ENCODE data around the gene MED27. TPM values are rescaled to one million over a fixed set of nuclear protein-coding genes. Genes with fewer than 3 reads are reported as not detected.

Gene MED27
- total RNA-seq, 2 donors from 2014 or later: 35.4 to 41.9 TPM

DNA sequence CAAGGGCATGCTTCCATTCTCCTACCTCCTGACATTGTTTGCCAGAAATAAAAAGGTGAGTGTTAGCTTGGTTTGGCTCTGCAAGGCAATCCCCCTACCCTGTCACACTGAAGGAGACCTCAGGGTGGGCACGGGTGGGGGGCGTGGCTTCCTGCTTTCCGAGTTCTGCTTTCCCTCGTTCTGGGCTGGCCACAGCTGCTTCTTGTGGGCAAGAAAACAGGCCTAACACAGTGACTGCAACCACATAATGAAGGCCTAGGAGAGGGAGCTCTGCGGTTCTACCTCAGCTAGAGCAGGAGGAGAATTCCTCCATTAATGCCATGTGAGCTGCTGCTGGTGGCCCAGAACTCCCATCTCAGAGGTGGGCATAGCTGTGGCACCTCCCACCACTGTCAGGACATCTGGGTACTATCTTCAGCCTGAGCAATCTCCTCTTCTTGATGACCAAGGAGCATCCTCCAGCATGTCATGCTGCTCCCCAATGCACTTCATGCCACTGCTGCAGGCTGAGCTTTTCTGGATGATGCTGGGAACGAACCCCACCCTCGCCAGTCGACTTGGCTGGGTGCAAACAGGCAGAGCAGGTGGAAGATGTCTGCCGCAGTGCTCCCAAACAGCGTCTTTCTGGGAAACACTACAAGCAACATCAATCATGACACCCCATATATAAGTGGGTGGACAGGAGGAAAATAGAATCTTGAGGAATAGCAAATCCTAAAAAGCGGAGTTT lies 200.3 kb downstream of the MED27 start:
- ATAC-seq (no peak), DNase-seq (ENCODE audit: low spot score) (peak; percentile 18)
- Mint-ChIP-seq H3K9me3 (no peaks in the 10 kb centered on the region), H3K4me3 (no peak overlapping the region), H3K36me3 (no peaks in the 10 kb centered on the region), H3K27ac (no peak overlapping the region), H3K27me3 (no peaks in the 10 kb centered on the region), H3K4me1 (ENCODE audit: low read depth in 2 of 2) (peaks cover 13 to 15% of the 10 kb centered on the region in 2 donors)

DNA sequence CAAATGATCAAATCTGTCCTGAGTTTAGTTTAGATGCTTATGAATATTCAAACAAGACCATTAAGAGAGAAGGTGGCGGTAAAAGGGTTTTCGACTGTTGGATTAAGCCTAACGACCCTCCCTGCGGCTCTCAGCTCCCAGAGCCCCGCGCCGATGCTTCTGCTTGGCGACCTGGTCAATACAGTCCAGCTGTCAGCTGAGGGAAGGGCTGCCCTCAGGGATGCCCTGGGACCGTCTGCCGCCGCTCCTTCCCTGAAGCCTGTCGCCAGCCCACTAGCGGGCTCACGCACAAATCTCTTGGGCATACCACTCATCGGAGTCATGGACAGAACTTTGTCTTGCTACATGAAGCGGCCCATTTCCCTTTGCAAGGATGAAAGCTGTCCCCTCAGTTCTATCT lies 203.2 kb downstream of the MED27 start:
- no peak overlapping the region for H3K4me3 Mint-ChIP-seq
- H3K27ac Mint-ChIP-seq: no peak overlapping the region
- DNase-seq (ENCODE audit: low spot score) (peak; percentile 49), ATAC-seq (no peak)
- H3K36me3 Mint-ChIP-seq: no peaks in the 10 kb centered on the region
- no peaks in the 10 kb centered on the region for H3K27me3 Mint-ChIP-seq
- H3K4me1 Mint-ChIP-seq (ENCODE audit: low read depth in 2 of 2): peaks cover 13 to 15% of the 10 kb centered on the region in 2 donors
- H3K9me3 Mint-ChIP-seq: no peaks in the 10 kb centered on the region

- no peaks in the 10 kb centered on the region for H3K27me3 Mint-ChIP-seq
- ATAC-seq (peak; percentile 36 to 76), DNase-seq (ENCODE audit: low spot score) (peak; percentile 44)
- H3K9me3 Mint-ChIP-seq: no peaks in the 10 kb centered on the region
- no peak overlapping the region for H3K4me3 Mint-ChIP-seq
- H3K36me3 Mint-ChIP-seq: no peaks in the 10 kb centered on the region
- H3K4me1 Mint-ChIP-seq (ENCODE audit: low read depth in 2 of 2): peaks cover 13 to 15% of the 10 kb centered on the region in 2 donors
- H3K27ac Mint-ChIP-seq: no peak overlapping the region
Observed at GRCh38 chr9:131875828-131876485, 203.7 kb downstream of the MED27 start.

GRCh38 chr9:131874916-131875670 lies 204.6 kb downstream of the MED27 start:
- ATAC-seq: no peak
- Mint-ChIP-seq H3K36me3 (no peaks in the 10 kb centered on the region), H3K27me3 (no peaks in the 10 kb centered on the region), H3K27ac (no peak overlapping the region), H3K4me1 (ENCODE audit: low read depth in 2 of 2) (peaks cover 13 to 15% of the 10 kb centered on the region in 2 donors), H3K4me3 (no peak overlapping the region), H3K9me3 (no peaks in the 10 kb centered on the region)
- no peak for DNase-seq (ENCODE audit: low spot score)

- peaks cover 13 to 15% of the 10 kb centered on the region in 2 donors for H3K4me1 Mint-ChIP-seq (ENCODE audit: low read depth in 2 of 2)
- no peaks in the 10 kb centered on the region for H3K27me3 Mint-ChIP-seq
- no peak for DNase-seq (ENCODE audit: low spot score)
- no peak for ATAC-seq
- no peak overlapping the region for H3K27ac Mint-ChIP-seq
- no peaks in the 10 kb centered on the region for H3K9me3 Mint-ChIP-seq
- H3K36me3 Mint-ChIP-seq: no peaks in the 10 kb centered on the region
- no peak overlapping the region for H3K4me3 Mint-ChIP-seq
Observed at GRCh38 chr9:131874447-131874846, 205.2 kb downstream of the MED27 start.

GRCh38 chr9:131873891-131874440 lies 205.7 kb downstream of the MED27 start:
- ATAC-seq (no peak), DNase-seq (ENCODE audit: low spot score) (no peak)
- no peak overlapping the region for H3K27ac Mint-ChIP-seq
- H3K27me3 Mint-ChIP-seq: no peaks in the 10 kb centered on the region
- peaks cover 13 to 15% of the 10 kb centered on the region in 2 donors for H3K4me1 Mint-ChIP-seq (ENCODE audit: low read depth in 2 of 2)
- H3K36me3 Mint-ChIP-seq: no peaks in the 10 kb centered on the region
- H3K4me3 Mint-ChIP-seq: no peak overlapping the region
- no peaks in the 10 kb centered on the region for H3K9me3 Mint-ChIP-seq

DNA sequence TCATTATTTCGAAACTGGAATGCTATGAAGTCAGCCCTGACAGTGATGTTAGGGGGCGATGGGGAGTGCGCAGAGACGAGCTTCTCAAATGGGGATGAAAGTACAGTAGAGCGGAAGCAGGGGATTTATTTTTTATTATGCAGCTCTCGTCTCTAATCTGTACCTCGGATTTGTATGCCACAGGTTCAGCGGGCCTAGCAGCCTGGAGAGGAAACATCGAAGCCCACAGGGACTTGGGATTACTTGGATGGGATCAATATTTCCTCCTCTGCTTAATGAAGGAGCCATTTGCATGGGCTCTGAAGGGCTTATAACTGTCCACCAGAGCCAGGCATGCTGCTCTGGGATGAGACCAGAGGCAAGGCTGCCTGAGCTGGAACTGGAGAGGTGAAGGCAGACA lies 206.3 kb downstream of the MED27 start:
- DNase-seq (ENCODE audit: low spot score): no peak
- Mint-ChIP-seq H3K27ac (no peak overlapping the region), H3K4me1 (ENCODE audit: low read depth in 2 of 2) (peaks cover 13 to 15% of the 10 kb centered on the region in 2 donors), H3K27me3 (no peaks in the 10 kb centered on the region), H3K36me3 (no peaks in the 10 kb centered on the region), H3K4me3 (no peak overlapping the region), H3K9me3 (no peaks in the 10 kb centered on the region)
- ATAC-seq: no peak

- H3K4me3 Mint-ChIP-seq: no peak overlapping the region
- no peak for ATAC-seq
Observed at GRCh38 chr9:131872702-131873101, 207.0 kb downstream of the MED27 start.

GRCh38 chr9:131872006-131872405 lies 207.7 kb downstream of the MED27 start:
- no peak overlapping the region for H3K27ac Mint-ChIP-seq
- ATAC-seq (no peak), DNase-seq (ENCODE audit: low spot score) (no peak)
- H3K27me3 Mint-ChIP-seq: no peaks in the 10 kb centered on the region
- H3K36me3 Mint-ChIP-seq: no peaks in the 10 kb centered on the region
- no peak overlapping the region for H3K4me3 Mint-ChIP-seq
- H3K4me1 Mint-ChIP-seq (ENCODE audit: low read depth in 2 of 2): peaks cover 11 to 13% of the 10 kb centered on the region in 2 donors
- H3K9me3 Mint-ChIP-seq: no peaks in the 10 kb centered on the region

More at GRCh38 chr9:131872702-131873101, 207.0 kb downstream of the MED27 start:
- no peak for DNase-seq (ENCODE audit: low spot score)
- Mint-ChIP-seq H3K27me3 (no peaks in the 10 kb centered on the region), H3K36me3 (no peaks in the 10 kb centered on the region), H3K4me1 (ENCODE audit: low read depth in 2 of 2) (peaks cover 13 to 15% of the 10 kb centered on the region in 2 donors), H3K27ac (no peak overlapping the region), H3K9me3 (no peaks in the 10 kb centered on the region)

DNA sequence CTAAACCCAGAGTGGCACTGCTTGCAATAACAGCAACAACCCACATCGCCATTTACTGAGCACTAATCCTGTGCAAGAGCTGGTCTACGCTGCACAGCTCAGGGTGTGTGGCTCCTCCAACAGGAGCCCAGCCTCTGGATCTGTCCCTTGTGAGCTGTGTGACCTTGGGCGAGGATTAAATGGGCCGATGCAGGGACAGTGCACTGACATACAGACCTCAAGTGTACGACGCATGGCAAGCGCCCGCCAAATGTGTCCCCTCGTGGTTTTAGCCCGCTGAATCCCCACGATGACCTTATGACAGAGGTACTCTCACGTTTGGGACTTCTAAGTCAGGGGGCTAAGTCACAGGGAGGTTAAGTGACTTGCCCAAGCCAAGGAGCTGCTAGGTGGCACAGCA lies 209.5 kb downstream of the MED27 start:
- H3K27ac Mint-ChIP-seq: no peak overlapping the region
- H3K27me3 Mint-ChIP-seq: no peaks in the 10 kb centered on the region
- no peaks in the 10 kb centered on the region for H3K36me3 Mint-ChIP-seq
- H3K4me3 Mint-ChIP-seq: no peak overlapping the region
- no peaks in the 10 kb centered on the region for H3K4me1 Mint-ChIP-seq (ENCODE audit: low read depth in 2 of 2)
- no peaks in the 10 kb centered on the region for H3K9me3 Mint-ChIP-seq
- DNase-seq (ENCODE audit: low spot score) (no peak), ATAC-seq (peak in 1 of 2 donors; percentile 24)

DNA sequence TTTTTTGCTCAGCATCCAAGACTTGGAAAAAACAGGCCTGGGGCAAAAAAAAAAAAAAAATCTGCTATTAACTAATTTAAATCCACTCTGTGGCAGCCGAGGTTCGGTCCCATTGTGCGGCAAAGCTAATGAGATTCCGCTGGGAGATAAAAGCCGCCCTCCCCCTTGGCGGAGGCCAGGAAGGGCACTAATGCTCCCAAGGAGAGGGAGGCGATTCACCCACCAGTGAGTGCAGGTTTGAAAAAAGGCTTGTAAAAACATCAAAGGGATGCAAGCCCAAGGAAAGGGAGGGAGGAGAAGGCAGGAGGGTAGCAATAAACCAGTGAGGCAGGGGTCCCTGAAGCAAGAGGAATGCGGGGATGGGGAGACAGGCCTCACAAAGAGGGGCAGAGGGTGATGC lies 210.3 kb downstream of the MED27 start:
- Mint-ChIP-seq H3K4me3 (no peak overlapping the region), H3K36me3 (no peaks in the 10 kb centered on the region), H3K4me1 (ENCODE audit: low read depth in 2 of 2) (no peaks in the 10 kb centered on the region), H3K27ac (no peak overlapping the region), H3K9me3 (no peaks in the 10 kb centered on the region), H3K27me3 (no peaks in the 10 kb centered on the region)
- ATAC-seq (no peak), DNase-seq (ENCODE audit: low spot score) (no peak)

- DNase-seq (ENCODE audit: low spot score) (no peak), ATAC-seq (no peak)
- Mint-ChIP-seq H3K36me3 (no peaks in the 10 kb centered on the region), H3K27ac (no peak overlapping the region), H3K27me3 (no peaks in the 10 kb centered on the region), H3K4me3 (no peak overlapping the region), H3K9me3 (no peaks in the 10 kb centered on the region), H3K4me1 (ENCODE audit: low read depth in 2 of 2) (no peaks in the 10 kb centered on the region)
Observed at GRCh38 chr9:131868766-131869165, 210.9 kb downstream of the MED27 start.

GRCh38 chr9:131867611-131868192 lies 212.0 kb downstream of the MED27 start:
- Mint-ChIP-seq H3K36me3 (no peaks in the 10 kb centered on the region), H3K27ac (no peak overlapping the region), H3K4me3 (no peak overlapping the region), H3K4me1 (ENCODE audit: low read depth in 2 of 2) (no peaks in the 10 kb centered on the region), H3K27me3 (no peaks in the 10 kb centered on the region), H3K9me3 (no peaks in the 10 kb centered on the region)
- no peak for DNase-seq (ENCODE audit: low spot score)
- ATAC-seq: no peak

Measured in natural killer cell treated with Interleukin-12 subunit alpha and Interleukin-12 subunit beta and Interleukin-15 and Interleukin-18, amount 100 ng/mL, for 72 hours (primary cell).